ENCODE results near the gene BARX1.
"Not testable (repeated sequence)": the region's sequence is repeated elsewhere in the genome, so short reads cannot be mapped to it uniquely, and the experiment has no call there.

Gene BARX1

DNA sequence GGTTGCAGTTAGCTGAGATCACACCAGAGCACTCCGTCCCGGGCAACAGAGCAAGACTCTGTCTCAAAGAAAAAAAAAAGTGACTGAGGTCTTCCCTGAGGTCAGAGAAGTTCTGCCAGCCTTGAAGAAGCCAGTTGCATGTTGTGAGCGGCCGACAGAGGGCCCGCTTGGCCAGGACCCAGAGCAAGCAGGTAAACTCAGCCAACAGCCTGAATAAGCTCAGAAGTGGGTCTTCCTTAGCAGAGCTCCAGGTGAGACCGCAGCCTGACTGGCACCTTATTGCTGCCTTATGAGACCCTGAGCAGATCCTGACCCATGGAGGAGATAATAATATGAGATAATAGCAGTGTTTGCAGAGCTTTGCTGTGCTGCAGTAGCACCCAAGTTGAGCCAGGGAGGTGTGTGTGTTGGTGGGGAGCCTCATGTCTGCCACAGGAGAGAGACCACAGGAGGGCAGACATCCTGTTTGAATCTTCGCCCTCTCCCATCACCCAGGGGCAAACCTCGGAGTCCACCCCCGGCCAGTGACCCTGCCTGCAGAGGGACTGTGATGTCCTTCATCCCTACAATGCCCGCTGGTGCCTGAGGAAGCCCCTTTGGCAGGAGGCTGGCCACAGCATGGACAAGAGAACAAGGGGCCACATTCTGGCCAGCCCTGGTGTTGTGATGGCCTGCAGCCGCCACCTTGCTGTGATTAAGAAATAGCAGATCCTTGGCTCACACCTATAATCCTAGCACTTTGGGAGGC is 10.8 kb upstream of the BARX1 start:
- no peak for DNase-seq

DNA sequence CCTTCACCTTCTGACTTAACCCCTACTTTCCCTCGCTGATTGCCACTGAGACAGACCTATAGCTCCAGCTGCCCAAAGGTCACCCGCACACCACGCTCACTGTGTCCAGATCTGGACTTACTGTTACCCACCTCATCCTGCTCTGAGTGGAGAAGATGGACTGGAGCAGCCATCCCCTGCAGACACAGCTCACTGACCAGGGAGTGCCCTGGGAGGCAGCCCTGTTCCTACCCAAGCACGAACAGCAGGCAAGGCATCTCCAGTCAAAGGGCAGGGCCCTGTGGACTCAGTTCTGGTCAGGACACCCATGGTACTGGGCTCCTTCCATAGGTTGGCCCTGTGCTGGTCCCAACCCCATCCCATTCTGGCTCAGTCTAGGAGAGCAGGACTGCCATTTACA is 9.5 kb upstream of the BARX1 start:
- no peak for DNase-seq

DNA sequence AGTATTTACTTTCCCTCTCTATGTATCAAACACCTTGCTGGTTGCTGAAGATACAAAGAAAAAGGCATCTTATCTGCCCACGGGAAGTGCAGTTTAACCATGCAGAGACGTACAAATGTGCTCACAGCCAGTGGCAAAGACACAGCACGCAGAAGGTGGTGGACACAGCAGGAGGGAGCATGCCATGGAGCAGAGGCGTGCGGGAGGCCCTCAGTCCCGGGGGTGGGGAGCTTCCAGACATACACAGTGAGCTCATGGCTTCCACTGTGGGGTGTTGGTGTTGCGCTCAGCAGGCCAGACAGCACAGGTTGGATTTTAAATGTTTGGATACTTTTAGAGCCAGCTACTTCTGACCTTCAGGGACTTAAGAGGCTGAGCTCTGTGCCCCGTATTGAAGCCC is 8.8 kb upstream of the BARX1 start:
- DNase-seq: no peak

DNA sequence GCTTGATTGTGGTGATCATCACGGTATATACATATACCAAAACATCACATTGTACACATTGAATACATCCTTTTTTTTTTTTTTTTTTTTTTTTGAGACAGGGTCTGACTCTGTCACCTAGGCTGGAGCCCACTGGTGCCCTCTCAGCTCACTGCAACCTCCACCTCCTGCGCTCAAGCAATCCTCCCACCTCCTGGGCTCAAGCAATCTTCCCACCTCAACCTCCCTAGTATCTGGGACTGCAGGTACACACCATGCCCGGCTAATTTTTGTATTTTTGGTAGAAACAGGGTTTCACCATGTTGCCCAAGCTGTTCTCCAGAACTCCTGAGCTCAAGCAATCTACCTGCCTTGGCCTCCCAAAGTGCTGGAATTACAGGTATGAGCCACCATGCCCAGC is 8.3 kb upstream of the BARX1 start:
- DNase-seq: not testable (repeated sequence)

DNA sequence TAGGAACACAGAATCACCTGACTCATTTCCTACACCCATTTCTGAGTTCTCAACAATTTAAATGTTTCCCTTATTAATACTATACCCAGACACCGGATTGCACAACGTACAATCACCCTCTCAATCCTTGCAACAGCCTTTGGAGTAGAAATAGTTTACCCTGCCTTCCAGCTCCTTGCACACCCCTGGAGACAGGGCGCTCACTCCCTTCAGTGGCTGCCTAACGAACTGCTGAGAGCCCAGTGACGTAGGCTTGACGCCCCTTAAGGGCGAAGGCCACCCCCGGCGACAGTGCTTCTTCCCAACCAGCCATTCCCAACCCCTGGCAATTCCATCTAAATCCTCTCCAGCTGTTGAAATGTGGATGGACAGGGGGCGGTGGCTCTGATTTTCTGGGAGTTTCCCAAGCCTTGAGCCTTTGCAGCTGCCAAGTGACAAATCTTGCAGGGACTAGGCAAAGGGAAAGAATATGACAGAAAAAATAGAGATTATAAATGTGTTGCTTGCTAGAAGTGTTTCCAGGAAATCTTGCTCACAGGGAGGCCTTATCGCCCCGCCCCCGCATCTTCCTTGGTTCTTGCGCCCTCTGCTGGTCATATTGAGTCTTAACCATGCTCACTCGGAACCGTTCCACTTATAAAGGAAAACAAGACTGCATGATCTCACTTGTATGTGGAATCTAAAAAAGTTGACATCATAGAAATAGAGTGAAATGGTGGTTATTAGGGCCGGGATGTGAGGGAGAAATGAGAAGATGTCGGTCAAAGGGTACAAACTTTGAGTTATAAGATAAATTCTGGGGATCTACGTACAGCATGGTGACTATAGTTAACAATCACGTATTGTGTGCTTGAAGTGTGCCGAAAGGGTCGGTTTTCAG is 7.6 kb upstream of the BARX1 start:
- DNase-seq: peak; percentile 68

DNA sequence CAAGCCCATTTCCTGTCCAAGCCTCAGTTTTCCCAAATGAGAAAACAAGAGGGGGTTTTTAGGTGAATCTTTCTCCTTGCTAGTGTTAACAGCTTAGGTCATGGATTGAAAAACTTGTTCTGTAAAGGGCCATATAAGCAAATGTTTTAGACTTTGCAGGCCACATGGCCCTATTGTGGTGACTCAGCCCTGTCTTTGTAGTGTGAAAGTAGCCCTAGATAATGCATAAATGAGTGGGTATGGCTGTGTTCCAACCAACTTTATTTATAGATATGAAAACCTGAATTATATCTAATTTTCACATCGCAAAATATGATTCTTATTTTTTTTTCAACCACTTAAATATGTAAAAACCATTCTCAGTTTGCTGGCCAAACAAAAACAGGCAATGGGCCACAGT is 6.9 kb upstream of the BARX1 start:
- DNase-seq: no peak

DNA sequence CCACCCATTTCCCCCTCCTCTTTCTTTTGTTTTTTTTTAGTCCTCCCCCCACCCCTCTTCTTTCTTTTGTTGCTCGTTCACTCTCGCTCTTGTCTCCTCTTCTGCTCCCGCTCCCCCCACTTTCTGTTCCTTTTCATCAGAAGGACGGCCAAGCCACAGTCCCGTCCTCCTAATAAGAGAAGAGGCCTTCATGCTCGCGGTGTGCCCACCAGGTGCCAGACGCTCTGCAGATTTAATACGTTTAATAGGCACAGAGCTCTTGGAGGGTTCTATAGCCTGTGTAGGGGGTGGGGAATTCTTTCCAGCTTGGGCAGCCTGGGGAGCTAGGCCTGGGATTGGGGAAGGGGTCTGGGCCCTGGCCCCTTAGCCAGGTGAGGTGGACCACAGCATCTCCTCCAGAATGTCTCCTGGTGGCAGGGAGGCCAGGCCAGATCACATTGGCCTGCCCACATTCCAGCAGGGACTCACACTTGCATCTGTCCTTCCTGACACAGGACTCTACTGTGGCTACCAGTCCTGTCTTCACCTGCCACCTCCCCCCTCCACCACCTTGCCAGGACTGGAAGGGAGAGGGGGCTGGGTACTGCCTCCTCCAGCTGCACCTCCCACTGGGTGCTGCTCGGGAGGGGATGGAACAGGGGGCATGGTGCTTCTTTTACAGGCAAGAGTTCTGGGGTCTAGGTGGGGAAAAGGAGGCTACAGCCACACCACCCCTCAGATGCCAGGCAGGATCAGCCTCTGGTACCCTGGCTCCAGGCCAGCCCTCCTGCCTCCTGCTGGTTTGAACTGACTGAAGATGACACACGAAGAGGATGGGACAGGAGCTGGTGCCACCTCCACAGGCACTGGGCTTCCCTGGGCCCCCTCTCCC is 6.1 kb upstream of the BARX1 start:
- no peak for DNase-seq

DNA sequence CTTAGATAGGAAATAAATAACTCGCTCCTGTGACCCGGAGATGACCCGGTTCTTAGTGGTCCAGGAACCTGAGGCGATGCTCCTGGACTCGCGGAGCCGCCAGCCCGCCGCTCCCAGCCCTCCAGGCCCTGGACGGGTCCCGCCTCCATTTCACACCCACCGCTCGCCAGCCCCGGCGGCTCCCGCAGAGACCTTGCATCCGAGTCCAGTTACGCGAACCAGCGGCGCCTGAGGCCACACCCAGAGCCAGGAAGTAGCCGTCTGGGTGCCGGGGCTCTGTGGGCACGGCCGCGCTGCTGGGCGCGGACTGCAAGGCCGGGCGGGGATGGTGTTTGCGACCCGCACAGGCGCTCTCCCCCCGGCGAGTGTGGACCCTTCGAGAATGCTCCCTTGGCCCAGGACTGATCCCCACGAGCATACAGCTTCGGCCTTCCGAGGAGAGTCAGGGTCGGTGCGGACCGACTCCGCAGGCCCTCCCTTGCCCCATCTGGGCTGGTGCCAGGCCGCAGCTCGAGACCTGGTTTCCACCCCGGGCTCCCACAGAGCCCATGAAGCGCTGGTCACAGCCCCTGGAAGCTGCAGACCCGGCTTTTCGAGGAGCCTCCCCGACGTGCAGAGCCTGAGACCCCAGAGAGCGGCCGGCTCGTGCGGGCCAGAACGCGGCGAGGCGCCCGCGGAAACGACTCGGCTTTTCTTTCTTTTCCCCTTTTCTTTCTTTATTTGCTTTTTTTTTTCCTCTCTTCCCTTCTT is 5.2 kb upstream of the BARX1 start:
- DNase-seq: no peak

DNA sequence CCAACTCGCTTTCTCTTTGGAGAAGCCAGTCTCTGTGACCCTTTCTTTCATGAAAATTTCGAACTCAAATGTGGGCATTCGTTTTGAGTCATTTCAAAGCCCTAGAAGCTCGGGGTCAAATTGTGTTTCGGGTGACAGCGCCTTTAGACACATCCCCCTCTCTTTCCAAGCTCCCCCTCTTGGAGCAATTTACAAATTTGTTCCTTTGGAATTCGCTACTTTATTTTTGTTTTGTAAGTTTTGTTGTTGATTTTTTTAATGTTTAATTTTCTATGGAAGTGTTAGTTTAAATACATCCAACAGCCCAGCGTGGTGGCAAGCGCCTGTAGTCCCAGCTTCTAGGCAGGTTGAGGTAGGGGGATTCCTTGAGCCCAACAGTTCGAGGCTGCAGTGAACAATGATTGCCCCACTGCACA is 4.6 kb upstream of the BARX1 start:
- DNase-seq: no peak

DNA sequence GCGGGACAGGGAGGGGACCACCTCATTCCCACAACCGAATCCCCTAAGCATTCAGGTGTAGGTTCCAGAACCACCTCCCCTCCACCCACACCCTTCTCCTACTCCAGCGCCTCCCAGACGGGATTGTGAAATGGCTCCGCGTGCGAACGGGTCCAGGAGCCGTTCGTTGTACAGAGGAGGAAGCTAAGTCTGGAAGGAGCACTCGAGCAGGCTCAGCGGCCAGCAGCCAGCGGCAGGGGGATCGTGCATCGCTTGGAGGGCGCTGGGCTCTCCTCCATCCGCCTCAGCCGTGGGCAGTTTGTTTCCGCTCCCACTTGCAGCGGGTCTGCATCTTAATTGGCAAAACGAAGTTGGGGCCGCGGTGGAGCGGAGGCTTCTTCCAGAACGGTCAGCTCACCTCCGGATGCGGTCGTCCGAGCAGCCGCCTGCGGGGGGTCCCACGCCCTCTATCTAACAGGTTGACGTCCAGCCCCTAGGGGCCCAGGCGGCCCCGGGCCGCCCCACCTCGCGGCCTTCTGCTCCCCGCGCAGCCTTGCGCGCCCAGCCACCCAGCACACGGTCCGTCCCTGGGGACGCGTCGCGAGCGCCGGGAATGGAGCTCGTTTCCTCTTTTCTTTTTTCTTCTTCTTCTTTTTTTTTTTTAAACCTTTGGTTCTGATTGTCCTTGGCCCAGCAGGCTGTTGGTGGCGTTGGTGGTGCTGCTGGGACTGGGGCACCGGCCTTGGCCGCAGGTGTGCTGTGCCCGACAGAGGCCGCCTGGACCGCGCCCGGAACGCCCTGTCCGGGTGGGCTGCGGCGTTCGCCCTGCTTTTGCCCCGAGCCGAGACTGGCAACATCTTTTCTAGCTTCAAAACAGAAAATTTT is 3.9 kb upstream of the BARX1 start:
- no peak for DNase-seq

DNA sequence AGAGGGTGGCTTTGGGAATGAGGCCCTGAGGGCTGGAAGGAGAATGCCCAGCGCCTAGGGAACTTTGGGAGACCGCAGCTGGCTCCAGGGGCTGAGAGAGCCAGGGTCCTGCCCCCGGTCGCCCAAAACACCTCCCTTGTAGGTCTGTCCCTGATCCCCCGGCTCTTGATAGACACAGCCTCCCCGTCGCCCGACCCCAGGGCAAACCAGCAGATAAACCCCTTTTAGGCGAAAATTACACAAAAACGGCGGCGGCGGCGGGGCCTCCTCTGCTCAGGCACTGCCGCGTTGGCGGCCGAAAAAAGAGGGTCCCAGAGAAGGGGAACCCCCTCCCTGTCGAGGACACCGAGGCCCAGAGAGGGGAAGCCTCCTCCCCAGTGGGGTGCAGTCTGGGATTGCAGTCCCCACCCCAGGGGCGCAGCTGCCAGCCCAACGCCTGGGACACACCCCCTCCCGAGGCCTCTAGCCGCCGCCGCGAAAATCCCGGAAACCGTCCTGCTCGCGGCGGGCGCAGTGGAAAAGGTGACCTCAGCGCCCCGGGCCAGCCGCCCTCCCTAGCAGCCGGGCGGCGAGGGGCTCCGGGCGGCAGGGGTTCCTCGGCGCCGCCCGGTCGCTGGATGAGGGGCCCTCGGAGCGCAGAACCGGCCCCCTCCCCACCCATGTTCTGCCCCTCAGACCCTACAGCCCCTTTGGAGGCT is 3.1 kb upstream of the BARX1 start:
- no peak for DNase-seq

DNA sequence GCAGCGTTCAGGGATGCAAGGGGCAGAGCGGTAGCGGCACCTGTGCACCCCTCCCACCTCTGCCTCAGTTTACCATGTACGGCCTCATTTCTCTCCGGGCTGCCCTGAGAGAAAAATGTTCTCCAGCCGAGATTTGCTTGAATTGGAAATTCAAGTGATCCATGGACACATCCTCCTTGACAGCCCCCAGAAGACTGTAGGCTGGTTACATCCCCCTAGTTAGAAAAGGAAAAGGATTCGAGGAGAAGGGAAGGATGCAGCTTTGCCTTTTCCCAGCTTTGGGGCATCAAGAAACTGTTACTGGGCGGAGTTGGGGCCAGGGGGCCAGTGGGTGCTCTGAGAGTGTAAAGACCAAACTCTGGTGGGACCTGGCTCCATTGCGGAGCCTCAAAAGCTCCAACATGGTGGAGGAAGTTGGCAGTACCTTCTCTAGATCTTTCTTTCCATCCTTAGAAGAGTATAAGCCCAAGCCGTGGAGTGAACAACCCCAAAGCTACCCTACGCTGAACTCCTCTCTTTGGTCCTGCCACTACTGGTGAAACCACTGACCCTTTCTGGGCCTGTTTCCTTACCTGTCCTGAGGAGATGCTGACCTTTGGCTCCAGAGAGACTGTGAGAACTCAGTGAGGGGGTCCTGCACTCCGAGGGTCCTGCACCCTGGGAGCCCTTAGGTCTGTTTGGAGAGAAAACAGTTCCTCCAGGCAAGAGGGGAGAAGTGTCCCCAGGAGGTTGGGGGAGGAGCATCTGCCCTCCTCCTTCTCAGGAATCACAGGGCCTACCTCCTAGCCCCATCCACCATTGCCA is 1.0 kb upstream of the BARX1 start:
- DNase-seq: no peak

DNA sequence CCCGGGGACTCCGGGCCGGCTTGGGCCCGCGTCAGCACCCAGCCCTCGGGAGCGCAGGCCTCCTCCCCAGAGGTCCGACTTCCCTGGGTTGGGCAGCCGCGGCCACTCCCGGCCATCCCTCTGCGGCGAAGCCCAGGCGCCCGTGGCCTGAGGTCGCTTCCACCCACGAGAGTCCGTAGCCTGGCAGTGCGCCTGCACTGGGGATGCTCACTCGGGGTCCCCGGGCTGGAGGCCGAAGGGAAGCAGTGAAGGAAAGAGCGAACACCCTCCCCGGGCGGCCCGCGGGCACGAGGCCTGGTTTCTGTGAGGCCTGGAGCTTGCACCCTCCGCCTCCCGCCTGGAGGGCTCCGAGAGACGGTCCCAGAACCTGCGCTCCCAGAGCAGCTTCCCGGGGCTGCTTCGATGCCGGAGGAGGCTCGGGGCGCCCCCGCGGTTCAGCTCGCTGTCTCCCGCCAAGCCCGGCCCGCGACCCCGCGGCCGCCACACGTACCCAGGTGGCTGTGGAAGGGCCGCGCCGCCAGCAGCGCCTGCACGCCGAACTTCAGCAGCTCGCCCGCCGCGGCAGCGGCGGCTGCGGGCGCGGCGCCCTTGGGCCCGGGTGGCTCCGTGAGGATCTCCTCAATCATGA is 607 bp downstream of the BARX1 start:
- DNase-seq: no peak

DNA sequence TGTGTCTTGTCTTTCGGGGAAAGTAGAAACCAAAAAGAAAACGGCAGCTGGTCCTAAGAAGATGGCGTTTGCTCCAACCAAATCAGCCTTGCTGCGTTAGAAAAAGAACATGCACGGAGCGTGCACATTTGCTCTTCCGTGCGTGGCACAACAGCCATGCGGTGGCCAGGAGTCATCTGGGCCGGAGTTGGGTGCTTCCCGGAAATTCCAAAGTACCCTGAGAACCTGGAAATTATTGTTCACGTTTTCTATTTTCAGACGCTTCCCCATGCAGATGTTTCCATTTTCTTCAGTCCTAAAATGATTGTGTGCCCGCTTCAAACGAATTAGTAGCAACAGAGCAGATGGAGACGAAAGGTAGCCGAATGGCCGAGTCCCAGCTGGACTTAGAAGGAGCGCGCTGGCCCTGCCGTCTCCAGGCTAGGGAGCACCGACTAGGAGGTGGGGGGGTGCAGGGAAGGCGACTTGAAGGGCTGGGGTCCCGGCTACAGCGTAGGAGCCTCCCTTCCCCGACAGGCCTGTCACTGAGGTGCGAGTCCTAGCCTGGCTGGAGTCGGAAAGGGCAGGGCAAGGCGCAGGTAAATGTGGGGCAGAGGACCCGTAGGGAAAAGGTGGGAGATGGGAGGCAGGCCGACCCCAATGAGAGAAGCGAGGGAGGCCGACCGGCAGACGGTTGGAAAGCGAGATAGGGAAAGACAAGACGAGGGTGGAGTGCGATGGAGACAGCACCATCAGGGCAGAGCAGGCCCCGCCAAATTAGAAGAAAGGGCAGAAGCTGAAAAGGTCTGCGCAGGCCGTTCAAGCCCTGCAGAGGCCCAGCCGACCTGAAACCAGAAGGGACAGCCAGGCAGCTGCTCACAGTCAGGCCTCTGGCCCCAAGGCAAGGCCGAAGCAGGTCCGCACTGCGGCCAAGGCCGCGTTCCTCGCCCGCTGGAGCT is 1.4 kb downstream of the BARX1 start:
- no peak for DNase-seq

DNA sequence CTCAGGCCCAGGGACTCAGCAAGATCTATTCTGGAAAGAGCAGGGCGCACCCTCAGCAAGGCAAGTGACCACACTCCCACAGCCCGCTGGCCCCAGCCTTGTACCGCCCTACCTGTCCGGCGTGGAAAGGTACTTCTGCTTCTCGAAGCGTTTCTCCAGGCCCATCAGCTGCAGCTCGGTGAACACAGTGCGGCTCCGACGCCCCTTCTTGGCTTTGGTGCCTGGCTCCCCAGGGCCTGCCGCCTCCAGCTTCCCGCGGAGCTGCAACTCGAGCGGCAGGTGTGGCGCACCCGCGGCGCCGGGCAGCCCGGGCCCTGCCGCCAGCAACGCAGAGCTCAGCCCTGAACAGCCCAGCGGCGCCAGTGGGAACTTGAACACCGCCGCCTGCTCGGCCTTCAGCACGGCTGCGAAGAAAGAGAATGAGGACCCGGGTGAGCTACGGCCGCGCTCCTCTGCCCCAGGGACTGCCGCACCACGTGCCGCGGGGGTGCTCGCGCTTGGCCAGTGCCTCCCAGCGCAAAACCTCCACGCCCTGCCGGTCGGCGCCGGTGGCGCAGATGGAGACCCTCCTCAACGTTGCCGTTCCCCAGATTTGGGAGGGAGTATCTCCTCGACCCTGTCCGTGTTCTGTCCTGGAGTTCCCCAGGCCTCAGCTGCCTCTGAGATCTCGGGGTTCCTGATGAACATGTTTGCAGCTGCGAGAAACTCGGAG is 2.2 kb downstream of the BARX1 start:
- no peak for DNase-seq

DNA sequence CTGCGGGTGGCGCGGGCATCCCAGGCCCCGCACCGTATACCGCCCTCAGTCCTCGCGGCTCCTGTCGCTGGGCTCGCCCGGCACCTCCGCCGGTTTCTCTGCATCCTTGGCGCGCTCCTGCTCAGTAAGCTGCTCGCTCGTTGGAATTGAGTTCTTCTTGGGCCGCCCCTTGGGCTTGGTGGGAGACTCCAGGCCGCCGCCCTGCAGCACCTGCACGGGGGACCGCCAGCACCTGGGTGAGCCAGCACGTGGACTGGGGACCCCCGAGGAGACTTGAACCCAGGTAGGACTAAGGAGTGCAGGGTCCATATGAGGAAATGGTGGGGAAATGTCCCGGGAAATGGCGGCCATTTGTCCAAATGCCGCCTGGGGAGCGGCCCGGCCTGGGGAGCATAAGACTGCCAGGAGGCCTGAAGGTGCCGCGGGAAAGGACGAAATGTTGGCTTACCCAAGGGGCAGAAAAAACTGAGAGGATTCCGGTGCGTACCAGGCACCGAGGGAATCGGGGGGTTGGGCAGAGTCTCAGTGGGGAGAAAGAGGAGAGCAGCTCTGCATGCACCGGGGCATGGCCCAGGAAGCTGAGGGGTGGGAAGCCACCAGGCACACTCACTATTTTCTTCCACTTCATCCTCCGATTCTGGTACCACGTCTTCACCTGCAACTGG is 2.9 kb downstream of the BARX1 start:
- no peak for DNase-seq

DNA sequence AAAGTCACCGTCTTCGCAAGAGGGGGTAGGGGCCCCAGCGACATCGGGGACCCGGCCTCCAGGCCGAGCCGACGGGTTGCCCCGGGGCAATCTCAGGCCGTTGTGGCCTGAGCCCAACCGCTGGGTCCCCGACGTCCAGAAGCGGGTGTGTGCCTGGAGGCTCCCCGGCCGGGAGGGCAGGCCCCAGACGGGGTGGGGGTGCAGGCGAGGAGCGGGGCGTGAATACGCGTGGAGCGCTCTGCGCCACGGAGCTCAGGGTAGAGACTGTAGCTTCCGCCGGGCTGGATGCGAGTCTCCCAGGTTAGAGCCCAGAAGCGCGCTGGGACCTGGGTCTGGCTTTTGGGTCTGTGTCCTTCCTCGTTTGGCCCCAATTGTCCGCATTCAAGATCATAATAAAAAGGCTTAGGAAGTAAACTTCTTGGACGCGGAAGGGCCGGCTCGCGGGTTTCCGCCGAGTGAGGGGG is 3.5 kb downstream of the BARX1 start:
- DNase-seq: no peak
